Loucy (cell line): ENCODE data around the gene ARL6IP4.

Experiments
- H2AFZ ChIP-seq: fragments of 200-600 bp; sonication (generic); 2 replicates; pipeline ENCODE4 v1.6.0; 2016; ENCODE audit warnings: antibody characterized with exemption, mild to moderate bottlenecking, low read length, moderate library complexity
- H3F3A ChIP-seq: fragments of 200-600 bp; 2 replicates; pipeline ENCODE4 v1.6.0; 2016; ENCODE audit warnings: antibody characterized with exemption, low read depth, mild to moderate bottlenecking
- H3K27me3 ChIP-seq: fragments of 200-600 bp; sonication (generic); 2 replicates; pipeline ENCODE4 v1.6.1; 2014; ENCODE audit warnings: low read length, mild to moderate bottlenecking; ENCODE audit not compliant: insufficient read depth, poor library complexity, severe bottlenecking
- H3K36me3 ChIP-seq: fragments of 200-600 bp; sonication (generic); 2 replicates; pipeline ENCODE4 v1.6.1; 2016; ENCODE audit warnings: low read length; ENCODE audit not compliant: insufficient read depth
- H3K4me1 ChIP-seq: fragments of 200-600 bp; sonication (generic); 2 replicates; pipeline ENCODE4 v1.5.1; 2014; ENCODE audit warnings: low read length, mild to moderate bottlenecking; ENCODE audit not compliant: insufficient read depth, poor library complexity, severe bottlenecking
- H3K4me2 ChIP-seq: fragments of 200-600 bp; sonication (generic); 2 replicates; pipeline ENCODE4 v1.6.0; 2014; ENCODE audit warnings: antibody characterized with exemption, low read length, low read depth, mild to moderate bottlenecking; ENCODE audit not compliant: poor library complexity, severe bottlenecking
- H3K4me3 ChIP-seq: fragments of 200-600 bp; sonication (generic); 2 replicates; pipeline ENCODE4 v1.5.1; 2014; ENCODE audit warnings: low read length, mild to moderate bottlenecking, mixed read lengths; ENCODE audit not compliant: poor library complexity, severe bottlenecking
- H3K79me2 ChIP-seq: fragments of 200-600 bp; sonication (generic); 2 replicates; pipeline ENCODE4 v1.6.1; 2014; ENCODE audit warnings: low read length; ENCODE audit not compliant: insufficient read depth
- H3K9ac ChIP-seq: fragments of 200-600 bp; sonication (generic); 2 replicates; pipeline ENCODE4 v1.6.0; 2014; ENCODE audit warnings: mild to moderate bottlenecking, low read depth, low read length, moderate library complexity; ENCODE audit not compliant: poor library complexity, severe bottlenecking
- H3K9me2 ChIP-seq: fragments of 200-600 bp; sonication (generic); replicated peaks from 2 replicates; pipeline ENCODE4 v1.6.1; 2016; ENCODE audit warnings: low read depth, low read length, mixed read lengths
- H3K9me3 ChIP-seq: fragments of 200-600 bp; sonication (generic); 2 replicates; pipeline ENCODE4 v1.6.1; 2014; ENCODE audit warnings: mild to moderate bottlenecking, antibody characterized with exemption, low read length, low read depth; ENCODE audit not compliant: insufficient read depth
- H4K20me1 ChIP-seq: fragments of 200-600 bp; sonication (generic); 2 replicates; pipeline ENCODE4 v1.6.0; 2014; ENCODE audit warnings: antibody characterized with exemption, low read length, mild to moderate bottlenecking; ENCODE audit not compliant: insufficient read depth, poor library complexity, severe bottlenecking
- CTCF ChIP-seq: fragments of 200-600 bp; sonication (generic); conservative IDR thresholded peaks from 2 replicates; pipeline ENCODE4 v1.5.1; 2014; ENCODE audit warnings: mild to moderate bottlenecking, antibody characterized with exemption, low read length
- EZH2phosphoT487 ChIP-seq: fragments of 200-600 bp; IDR thresholded peaks from 2 replicates; pipeline ENCODE4 v1.6.1; 2018; ENCODE audit warnings: antibody characterized with exemption, mild to moderate bottlenecking, moderate library complexity, borderline replicate concordance

ARL6IP4 gene

GRCh38 chr12:122983789-122984515 lies 3.5 kb downstream of the ARL6IP4 start:
- no peaks in the 10 kb centered on the region for H3K9me3 ChIP-seq
- H3F3A ChIP-seq, result no peaks in the 10 kb centered on the region
- no peak overlapping the region for H3K9ac ChIP-seq
- peaks cover 26% of the 10 kb centered on the region for H3K4me1 ChIP-seq
- TF ChIP-seq CTCF, result no peak
- no peak for TF ChIP-seq EZH2phosphoT487
- H3K9me2 ChIP-seq, result no peaks in the 10 kb centered on the region
- H3K79me2 ChIP-seq, result peaks cover 43% of the 10 kb centered on the region
- H3K4me3 ChIP-seq, result no peak overlapping the region
- H3K4me2 ChIP-seq, result peak overlapping the region; percentile 99
- H3K27me3 ChIP-seq, result no peaks in the 10 kb centered on the region
- peaks cover 29% of the 10 kb centered on the region for H4K20me1 ChIP-seq
- H2AFZ ChIP-seq, result no peak overlapping the region
- H3K36me3 ChIP-seq, result 0 out of 2 replicates have a peak, but pooled peaks cover 5% of the 10 kb centered on the region

- Histone ChIP-seq H3K9me3 (no peaks in the 10 kb centered on the region), H4K20me1 (peaks cover 29% of the 10 kb centered on the region), H3K79me2 (peaks cover 35% of the 10 kb centered on the region), H3K27me3 (no peaks in the 10 kb centered on the region), H3K9ac (no peak overlapping the region), H2AFZ (no peak overlapping the region), H3K4me2 (peak overlapping the region; percentile 99), H3K9me2 (no peaks in the 10 kb centered on the region), H3K36me3 (0 out of 2 replicates have a peak, but pooled peaks cover 5% of the 10 kb centered on the region), H3F3A (no peaks in the 10 kb centered on the region), H3K4me3 (no peak overlapping the region), H3K4me1 (peaks cover 26% of the 10 kb centered on the region)
- TF ChIP-seq EZH2phosphoT487 (no peak), CTCF (no peak)
Measured at GRCh38 chr12:122984612-122985337, 4.3 kb downstream of the ARL6IP4 start.

- no peak overlapping the region for H3K4me3 ChIP-seq
Measured at GRCh38 chr12:122985338-122986257, 5.1 kb downstream of the ARL6IP4 start.

More at GRCh38 chr12:122985338-122986257, 5.1 kb downstream of the ARL6IP4 start:
- Histone ChIP-seq H3F3A (no peaks in the 10 kb centered on the region), H3K79me2 (peaks cover 28% of the 10 kb centered on the region), H3K4me2 (no peak overlapping the region), H3K9me3 (no peaks in the 10 kb centered on the region), H3K4me1 (peaks cover 26% of the 10 kb centered on the region), H4K20me1 (peaks cover 28% of the 10 kb centered on the region), H3K9me2 (no peaks in the 10 kb centered on the region), H3K9ac (no peak overlapping the region), H3K27me3 (no peaks in the 10 kb centered on the region), H2AFZ (no peak overlapping the region), H3K36me3 (0 out of 2 replicates have a peak, but pooled peaks cover 5% of the 10 kb centered on the region)
- TF ChIP-seq CTCF (no peak), EZH2phosphoT487 (no peak)
